ENCODE results near the gene POMZP3.
"Not testable (repeated sequence)": the region's sequence is repeated elsewhere in the genome, so short reads cannot be mapped to it uniquely, and the experiment has no call there.

DNA sequence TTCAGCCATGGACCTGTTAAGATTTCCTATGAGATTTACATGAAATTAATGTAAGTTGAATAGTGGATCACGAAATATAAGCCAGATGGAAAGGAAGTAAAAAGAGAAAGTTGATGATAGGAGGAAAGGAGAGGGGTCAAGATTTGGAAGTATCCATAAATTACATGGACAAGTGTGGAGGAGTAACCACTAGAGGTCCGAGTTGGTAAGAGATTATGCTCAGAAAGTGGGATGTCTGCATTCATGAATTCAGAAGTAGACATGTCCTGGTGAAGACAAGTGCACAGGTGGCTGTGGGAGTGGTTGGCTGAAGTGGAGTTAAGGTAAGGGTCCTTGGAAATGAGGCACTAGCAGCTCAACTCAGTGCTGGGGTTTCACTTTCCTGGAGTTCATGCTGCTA, 29.3 kb upstream of the POMZP3 start:
- TF ChIP-seq, protein P1, sequence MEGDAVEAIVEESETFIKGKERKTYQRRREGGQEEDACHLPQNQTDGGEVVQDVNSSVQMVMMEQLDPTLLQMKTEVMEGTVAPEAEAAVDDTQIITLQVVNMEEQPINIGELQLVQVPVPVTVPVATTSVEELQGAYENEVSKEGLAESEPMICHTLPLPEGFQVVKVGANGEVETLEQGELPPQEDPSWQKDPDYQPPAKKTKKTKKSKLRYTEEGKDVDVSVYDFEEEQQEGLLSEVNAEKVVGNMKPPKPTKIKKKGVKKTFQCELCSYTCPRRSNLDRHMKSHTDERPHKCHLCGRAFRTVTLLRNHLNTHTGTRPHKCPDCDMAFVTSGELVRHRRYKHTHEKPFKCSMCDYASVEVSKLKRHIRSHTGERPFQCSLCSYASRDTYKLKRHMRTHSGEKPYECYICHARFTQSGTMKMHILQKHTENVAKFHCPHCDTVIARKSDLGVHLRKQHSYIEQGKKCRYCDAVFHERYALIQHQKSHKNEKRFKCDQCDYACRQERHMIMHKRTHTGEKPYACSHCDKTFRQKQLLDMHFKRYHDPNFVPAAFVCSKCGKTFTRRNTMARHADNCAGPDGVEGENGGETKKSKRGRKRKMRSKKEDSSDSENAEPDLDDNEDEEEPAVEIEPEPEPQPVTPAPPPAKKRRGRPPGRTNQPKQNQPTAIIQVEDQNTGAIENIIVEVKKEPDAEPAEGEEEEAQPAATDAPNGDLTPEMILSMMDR (IDR thresholded peaks at IDR 0.05), result not testable (repeated sequence)
- TF ChIP-seq POLR2A (IDR thresholded peaks at IDR 0.05), result not testable (repeated sequence)

Data from uterus (tissue), 2 donors.